Kasumi-1 (cell line): ENCODE data around the gene NXNL1.

Source experiments
- DNase-seq, 2 experiments: peaks; one replicate each; lab custom pipeline; 2025; lab: John Stamatoyannopoulos, UW

Gene NXNL1

DNA sequence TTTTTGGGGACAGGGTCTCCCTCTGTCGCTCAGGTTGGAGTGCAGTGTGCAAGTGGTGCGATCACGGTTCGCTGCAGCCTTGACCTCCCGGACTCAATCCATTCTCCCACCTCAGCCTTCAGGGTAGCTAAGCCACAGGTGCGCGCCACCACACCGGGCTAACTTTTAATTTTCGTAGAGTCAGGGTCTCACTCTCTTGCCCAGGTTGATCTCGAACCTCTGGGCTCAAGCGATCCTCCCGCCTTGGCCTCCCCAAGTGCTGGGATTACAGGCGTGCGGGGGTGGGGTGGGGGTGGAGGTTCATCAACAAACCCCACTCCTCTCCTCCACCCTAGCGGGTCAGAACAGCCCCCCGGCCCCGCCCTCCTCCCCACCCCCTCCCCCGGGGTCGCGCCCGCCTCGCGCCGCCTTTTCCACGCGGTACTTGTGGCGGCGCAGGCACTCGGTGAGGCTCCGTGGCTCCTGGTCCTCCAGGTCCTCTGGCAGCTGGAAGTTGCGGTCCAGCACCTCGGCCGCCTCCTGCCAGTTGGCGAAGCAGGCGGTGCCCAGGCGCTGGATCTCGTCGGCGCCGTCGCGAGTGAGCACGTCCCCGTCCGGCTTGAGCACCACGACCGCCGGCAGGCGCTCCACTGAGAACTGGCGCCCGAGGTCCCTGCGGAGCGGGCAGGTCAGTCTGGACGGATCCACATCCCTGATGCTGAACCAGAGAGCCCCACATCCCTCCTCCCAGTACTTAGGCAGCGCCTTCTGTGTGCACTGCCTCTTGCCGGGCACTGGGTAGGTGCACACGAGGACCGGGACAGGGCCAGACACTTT is 5.2 kb downstream of the NXNL1 start:
- no peak for DNase-seq

GRCh38 chr19:17454576-17455071 is 6.1 kb downstream of the NXNL1 start:
- no peak for DNase-seq

GRCh38 chr19:17451820-17452219 is 8.9 kb downstream of the NXNL1 start:
- DNase-seq, result no peak

- DNase-seq, result peak; percentile 51 to 80
Observed at GRCh38 chr19:17450264-17451075, 10.3 kb downstream of the NXNL1 start.

DNA sequence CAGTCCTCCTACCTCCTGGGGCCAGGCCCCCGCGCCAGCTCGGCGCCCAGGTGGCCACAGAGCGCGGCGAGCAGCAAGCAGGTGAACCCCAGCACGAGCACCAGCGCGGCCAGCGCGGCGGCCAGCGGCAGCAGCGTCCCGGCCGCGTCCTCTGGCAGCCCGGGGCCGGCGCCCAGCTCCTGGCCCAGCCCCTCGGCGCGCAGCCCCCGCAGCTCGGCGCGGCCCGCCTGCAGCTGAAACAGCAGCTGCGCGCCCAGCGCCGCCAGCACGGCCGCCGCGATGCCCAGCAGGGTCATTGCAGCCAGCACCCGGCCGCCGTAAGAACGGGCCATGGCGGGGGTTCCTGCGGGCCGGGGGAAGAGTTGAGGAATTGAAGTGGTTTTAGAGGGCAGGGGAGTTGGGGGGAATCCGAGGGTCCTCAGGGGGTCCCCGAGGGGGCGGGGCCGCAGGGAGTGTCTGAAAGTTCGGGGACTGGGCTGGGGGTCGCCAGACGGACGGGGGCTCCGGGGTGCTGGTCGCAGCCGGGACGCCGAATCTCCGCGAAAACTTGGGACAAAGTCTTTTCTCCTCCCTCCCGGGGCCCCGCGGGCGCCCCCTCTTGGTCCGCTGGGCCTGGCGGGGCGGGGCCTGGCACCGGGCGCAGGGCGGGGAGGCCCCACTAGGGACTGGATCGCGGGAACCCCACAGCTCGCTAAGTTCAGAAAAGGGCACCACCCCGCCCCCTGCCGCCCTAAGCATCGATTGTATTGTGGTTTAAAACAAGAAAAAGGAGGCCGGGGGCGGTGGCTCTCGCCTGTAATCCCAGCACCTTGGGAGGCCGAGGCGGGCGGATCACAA is 12.4 kb downstream of the NXNL1 start, which contains the start of gene TMEM221:
TMEM221 (minus strand) TSS at position 538 of the 837 bp plus-strand sequence; CDS start at position 332, 206 bp downstream.
- DNase-seq, result peak; percentile 57 to 61

DNA sequence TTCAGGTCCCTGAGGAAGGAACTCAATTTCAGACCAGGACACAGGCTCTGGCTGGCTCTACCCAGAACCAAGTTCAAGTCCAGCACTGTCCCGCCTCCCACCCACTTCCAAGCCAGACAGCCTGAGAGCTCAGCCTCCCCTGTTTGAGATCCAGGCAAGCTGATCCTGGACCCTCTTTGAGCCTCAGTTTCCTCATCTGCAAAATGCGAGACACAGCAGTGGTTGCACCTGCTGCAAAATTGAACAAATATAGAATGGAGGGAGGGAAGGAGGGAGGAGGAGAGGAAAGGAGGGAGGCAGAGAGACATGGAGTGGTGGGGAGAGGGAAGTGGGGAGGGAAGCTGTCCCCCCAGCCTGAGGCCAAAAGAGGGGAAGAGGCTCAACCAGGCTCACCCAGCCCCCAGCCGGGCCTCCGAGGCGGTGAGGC is 13.0 kb downstream of the NXNL1 start:
- DNase-seq, result peak; percentile 4 to 12

GRCh38 chr19:17445526-17446165 is 15.1 kb downstream of the NXNL1 start:
- no peak for DNase-seq

GRCh38 chr19:17441241-17442021 is 19.3 kb downstream of the NXNL1 start:
- DNase-seq, result peak; percentile 73 to 79

DNA sequence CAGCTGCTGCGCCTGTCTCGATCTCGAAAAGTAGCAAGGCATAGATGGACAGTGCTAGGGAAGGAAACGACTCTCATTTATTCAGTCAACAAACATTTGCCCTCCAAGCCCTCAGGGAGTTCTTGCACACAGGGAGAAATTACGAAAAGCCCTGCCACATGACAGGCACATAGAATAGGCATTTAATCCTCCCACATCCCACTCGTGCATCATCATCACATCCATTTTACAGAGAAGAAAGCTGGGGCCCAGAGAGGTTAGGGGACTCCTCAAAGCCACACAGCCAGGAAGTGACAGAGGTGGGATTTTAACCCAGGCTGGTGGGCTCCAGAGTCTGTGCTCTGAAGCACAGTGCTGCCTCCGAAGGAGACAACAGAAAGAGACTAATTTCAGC is 23.9 kb downstream of the NXNL1 start:
- no peak for DNase-seq

GRCh38 chr19:17436094-17436873 is 24.4 kb downstream of the NXNL1 start:
- no peak for DNase-seq

- DNase-seq, result no peak
Observed at GRCh38 chr19:17435218-17435617, 25.5 kb downstream of the NXNL1 start.

DNA sequence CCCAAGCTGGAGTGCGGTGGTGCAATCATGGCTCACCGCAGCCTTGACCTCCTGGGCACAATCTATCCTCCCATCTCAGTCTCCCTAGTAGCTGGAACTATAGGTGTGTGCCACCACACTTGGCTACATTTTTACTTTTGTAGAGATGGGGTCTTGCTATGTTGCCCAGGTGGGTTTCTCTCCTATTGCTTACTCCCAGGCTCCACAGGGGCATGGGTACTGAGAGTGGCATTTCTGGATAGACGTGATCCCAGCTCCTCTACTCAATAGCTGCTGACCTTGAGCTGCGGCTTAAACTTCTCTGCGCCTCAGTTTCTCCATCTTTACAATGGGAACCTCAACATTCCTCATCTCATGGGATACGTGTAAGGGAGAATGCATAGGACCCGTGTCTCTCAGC is 29.3 kb downstream of the NXNL1 start:
- no peak for DNase-seq

- no peak for DNase-seq
Observed at GRCh38 chr19:17429641-17430113, 31.0 kb downstream of the NXNL1 start.

DNA sequence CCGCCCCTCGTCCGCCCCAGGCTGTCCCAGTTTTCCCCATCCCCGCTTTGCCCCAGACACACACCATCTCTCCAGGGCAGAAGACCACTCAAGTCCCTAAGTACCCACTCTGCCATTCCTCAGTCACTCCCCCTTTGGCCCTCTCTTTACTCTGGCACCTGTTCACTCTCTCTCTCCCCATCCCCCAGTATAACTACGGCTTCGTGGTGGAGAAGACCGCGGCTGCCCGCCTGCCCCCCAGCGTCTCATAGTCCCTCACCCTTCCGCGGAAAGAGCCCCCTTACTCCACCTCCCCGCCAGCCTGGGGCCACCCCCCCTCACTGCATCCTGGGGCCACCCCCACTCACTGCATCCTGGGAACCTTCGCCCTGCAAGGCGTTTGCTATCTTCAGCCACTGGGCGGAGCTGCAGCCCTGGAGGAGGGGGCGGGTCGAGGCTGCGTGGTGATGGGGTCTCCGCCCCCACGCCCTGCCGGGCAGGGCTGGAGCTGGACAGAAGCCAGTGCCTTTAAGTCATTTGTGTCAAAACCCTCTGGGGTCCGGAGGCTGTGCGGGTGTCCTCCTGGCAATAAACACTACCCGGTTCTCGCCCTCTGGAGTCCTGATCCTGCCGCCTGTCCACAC is 35.9 kb downstream of the NXNL1 start:
- DNase-seq, result peak; percentile 62 to 64

DNA sequence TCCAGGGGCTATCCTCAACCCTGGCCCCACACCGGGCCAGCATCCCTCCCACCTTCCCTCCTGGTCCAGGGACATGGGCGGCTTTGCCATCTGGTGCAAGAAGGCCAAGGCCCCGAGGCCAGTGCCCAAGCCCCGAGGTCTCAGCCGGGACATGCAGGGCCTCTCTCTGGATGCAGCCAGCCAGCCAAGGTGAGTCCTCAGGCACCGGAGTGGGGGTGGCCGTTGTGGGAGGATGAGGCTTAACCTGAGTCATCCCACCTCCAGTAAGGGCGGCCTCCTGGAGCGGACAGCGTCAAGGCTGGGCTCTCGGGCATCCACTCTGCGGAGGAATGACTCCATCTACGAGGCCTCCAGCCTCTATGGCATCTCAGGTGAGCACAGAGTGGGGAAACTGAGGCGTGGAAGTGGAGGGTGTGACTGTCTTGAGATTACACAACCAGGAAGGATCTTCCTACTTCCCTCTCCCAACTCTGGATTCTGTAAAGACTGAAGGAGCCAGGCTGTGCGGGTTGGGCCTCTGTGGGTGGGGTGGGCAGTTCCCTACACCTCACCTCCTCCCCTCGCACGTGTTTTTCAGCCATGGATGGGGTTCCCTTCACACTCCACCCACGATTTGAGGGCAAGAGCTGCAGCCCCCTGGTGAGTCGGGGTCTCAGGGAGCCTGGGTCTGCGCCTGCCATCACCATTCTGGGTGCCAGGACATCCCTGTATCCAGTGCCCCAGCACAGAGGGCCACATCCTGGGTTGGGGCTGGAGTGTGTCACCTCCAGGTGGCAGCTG is 37.1 kb downstream of the NXNL1 start:
- no peak for DNase-seq

DNA sequence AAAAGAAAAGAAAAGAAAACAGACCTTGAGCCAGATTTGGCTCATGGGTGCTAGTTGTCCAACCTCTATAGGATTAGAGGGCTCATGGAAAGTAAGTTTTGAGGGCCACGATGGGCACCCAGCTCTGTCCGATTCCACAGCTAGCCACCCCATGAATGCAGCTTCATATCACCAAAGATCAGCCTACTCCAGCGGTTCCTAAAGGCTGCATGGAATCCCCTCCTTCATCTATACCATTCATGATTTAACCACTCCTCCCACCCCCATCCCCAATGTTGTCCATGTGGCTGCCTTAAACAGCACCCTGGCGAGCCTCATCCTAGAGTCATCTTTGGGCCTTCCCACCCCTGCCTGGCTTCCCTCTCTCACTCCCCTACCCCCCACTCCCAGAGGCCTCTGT is 38.8 kb downstream of the NXNL1 start:
- DNase-seq, result no peak

- DNase-seq, result peak in 1 of 2 experiments; percentile 13
Observed at GRCh38 chr19:17420475-17420924, 40.2 kb downstream of the NXNL1 start.
